Subcutaneous adipose tissue (tissue), 4 donors: Measurements from ENCODE around the gene PLA2G12A. TPM values are rescaled to one million over a fixed set of nuclear protein-coding genes. Genes with fewer than 3 reads are reported as not detected.

ENCODE experiments used
- total RNA-seq, 4 donors: library from RNA; depleted of rRNA; stranded (reverse); fragments of >200 nt; gene quantifications; one replicate each; pipeline ENCODE4 v1.1.0, GENCODE V29; 2016
- TF ChIP-seq, protein P1 (sequence below): fragments of 450-650 bp; IDR thresholded peaks from one replicate; pipeline ENCODE4 v1.5.1; 2016; ENCODE audit warnings: low read depth, mild to moderate bottlenecking, control low read depth, antibody characterized with exemption, moderate library complexity

Gene PLA2G12A
- total RNA-seq, 4 donors from 2014 or later = 19.0 to 48.9 (median 24.6) TPM

DNA sequence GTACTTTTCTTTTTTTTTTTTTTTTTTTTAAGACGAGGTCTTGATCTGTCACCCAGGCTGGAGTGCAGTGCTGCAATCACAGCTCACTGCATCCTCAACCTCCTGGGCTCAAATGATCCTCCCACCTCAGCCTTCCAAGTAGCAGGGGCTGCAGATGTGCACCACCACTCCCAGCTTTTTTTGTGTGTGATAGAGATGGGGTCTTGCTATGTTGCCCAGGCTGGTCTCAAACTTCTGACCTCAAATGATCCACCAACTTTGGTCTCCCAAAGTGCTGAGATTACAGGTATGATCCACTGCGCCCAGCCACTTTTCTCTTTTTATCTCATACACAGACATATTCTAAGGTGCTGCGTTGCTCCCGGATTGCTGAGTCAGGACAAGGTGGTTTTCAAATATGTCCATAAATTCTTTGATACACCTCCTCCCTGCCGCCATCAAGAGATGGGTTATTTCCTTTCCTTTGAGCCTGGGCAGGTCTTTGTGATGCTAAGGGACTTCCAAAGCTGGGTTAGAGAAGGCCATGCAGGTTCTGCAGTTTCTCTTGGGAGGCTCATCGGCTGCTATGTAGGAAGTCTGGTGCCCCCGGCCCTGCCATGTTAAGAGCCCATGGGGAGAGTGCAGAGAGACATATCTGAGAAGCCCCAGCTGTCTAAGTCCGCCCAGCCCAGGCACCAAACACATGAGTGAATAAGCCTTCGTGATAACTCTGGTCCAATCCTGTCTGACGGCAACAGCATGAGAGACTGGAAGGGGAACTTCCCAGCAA is 8.4 kb upstream of the PLA2G12A start:
- TF ChIP-seq, protein P1, sequence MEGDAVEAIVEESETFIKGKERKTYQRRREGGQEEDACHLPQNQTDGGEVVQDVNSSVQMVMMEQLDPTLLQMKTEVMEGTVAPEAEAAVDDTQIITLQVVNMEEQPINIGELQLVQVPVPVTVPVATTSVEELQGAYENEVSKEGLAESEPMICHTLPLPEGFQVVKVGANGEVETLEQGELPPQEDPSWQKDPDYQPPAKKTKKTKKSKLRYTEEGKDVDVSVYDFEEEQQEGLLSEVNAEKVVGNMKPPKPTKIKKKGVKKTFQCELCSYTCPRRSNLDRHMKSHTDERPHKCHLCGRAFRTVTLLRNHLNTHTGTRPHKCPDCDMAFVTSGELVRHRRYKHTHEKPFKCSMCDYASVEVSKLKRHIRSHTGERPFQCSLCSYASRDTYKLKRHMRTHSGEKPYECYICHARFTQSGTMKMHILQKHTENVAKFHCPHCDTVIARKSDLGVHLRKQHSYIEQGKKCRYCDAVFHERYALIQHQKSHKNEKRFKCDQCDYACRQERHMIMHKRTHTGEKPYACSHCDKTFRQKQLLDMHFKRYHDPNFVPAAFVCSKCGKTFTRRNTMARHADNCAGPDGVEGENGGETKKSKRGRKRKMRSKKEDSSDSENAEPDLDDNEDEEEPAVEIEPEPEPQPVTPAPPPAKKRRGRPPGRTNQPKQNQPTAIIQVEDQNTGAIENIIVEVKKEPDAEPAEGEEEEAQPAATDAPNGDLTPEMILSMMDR = no peak

DNA sequence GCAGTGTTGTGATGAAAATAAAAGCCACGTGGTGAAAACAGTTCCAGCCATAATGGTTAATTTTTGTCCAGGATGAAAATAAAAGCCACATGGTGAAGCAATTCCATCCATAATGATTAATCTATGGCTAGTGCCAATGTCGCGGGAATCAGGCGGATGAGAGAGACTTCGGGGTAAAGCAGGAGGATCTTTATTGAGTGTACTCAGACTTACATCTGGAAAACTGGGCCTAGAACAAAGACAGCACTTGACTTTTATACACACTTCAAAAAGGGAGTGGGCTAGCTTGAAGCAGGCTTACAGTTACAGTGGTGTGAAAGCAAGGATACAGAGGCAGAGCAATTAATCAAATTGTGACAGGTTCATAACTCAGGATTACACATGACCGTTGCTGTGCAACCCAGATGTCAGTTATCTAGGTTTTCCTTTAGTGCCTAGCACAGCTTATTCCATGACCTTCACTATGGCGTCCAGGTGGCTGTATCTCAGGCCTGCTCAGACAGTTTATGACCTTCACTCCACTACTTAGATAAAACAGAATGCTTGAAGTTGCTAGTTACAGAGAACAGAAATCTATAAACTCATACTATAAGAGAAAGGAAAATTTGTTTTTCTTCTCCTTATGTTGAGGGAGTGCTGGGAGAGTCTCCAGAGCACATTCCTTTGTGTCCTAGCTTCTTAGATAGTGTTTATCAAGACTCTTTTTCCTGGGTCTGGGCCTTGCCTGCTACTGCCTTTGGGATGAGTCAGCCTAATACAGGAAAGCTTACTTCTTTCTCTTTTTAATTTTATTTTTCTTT is 5.9 kb upstream of the PLA2G12A start:
- TF ChIP-seq, protein P1 = no peak

DNA sequence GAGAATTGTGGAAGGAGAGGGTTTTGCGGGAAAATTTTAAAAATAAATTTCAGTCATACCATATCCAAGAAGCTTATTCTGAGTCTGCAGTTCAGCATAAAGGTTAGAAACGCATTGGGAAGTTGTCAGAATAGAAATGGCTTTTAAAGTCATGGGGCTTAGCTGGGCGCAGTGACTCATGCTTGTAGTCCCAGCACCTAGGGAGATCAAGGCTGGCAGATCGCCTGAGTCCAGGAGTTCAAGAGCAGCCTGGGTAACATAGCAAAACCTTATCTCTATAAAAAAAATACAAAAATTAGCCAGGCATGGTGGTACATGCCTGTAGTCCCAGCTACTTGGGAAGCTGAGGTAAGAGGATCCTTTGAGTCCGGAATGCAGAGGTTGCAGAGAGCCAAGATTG is 3.9 kb upstream of the PLA2G12A start:
- TF ChIP-seq, protein P1 = no peak

DNA sequence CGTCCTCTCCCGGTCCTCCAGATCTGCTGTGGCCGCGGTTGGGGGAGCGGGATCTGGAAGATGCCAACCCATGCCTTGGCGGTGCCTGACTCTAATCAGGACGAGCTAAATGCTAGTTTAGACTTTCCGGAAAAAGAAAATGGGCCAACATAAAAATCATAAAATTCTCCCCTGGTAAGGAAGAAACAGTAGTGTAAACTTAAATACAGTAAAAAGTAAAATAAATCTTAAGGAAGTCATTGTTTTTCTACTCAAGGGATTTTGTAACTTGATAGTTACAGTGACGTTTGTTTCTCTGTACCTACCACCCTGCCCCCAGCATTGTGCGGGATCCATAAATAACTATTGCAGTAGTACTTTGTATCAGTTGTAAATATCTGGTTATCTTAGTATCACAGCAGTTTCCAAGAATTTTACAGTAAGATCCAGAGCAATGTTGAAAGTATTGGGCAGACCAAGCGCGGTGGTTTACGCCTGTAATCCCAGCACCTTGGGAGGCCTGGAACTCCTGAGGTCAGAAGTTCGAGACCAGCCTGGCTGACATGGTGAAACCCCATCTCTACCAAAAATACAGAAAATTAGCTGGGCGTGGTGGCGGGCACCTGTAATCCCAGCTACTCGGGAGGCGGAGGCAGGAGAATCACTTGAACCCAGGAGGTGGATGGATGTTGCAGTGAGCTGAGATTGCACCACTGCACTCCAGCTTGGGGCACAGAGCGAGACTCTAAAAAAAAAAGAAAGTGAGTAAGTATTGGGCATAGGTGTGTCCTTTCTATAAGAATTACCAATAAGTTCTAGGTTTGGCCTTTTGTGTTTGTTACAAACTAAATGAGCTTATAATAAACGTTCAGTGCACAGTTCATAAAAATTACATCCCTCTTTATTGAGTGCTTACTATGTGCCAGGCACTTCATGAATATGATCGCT is 1.0 kb upstream of the PLA2G12A start:
- TF ChIP-seq, protein P1 = no peak

DNA sequence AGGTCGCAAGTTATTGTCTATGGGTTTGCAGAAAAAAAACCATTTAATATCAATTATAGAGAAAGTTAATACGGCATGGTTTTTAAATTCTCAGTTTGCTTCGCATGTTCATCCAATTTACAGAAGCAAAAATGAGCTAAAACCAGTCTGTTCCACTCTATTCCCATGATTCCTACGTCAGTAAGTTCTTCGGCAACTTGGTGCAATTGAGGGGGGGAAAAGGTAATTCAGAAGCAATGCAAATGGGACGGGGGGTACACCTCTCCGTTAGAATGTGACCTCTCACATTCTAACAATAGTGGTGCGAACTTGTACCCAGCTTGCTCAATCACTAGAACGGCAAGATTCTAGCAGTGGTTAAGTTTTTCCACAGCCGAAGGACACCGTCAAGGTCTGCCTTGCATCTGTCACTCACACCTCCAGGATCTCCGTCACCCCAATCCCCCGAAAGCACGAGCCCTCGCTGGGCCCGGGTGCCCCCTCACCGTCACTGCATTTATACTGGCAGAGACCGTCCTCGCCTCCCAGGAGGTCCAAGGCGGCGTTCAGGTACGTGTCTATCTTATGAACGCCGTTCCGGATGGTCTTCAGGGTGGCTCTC is 653 bp downstream of the PLA2G12A start:
- TF ChIP-seq, protein P1 = no peak

DNA sequence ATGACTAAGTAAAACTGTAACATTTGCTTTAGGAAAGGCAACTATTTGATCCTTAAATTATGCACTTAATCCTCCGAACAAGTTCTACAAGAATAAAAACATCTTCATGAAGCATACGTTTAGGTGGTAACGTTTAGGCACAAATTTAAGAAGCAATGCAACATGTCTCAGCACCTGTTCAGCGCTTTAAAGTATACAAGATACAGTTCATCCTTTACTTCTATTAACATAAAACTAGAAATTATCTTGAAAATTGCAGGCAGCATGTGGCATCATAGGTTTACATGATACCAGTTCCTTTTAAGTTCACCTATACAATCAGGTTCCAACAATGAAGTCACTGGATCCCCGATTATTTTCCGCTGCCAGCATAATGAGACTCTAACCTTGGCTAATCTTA is 1.5 kb downstream of the PLA2G12A start:
- TF ChIP-seq, protein P1 = no peak
